ENCODE results near the gene THRA.
A peak's percentile ranks its signal among the peaks of the same experiment; 100 is the strongest.

THRA gene

DNA sequence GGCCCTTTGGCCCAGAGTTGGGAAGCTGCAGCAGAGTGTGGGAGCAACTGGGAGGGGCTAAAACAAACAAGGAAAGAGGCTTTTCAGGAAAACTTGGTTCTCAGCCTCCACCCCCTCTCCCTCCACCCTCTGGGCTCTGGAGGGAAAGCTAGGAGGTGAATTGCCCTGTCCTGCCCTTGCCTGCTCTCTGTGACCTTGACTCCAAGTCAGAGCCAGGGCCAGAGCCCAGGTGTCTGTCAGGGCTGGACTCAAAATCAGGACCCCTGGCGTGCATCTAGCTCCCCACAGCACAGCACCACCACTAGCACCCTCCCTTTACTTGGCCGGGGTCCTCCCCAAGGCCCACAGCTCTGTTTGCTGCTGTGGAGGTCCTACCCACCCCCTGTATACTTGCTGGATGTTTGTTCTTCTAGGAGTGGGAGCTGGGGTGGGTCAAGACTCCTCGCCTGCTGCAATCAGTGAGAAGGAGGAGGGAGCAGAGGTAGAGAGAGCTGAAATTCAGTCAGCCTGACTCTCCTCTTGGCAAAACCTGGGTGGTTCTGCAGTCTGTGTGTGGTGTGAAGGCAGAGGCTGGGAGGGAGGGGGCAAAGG lies 40.4 kb downstream of the THRA start:
- CTCF ChIA-PET = interaction anchor here (0.5 to 1.2 kb wide), 7 partner anchors 17 to 90 kb away, joined by 3 to 5 read pairs (median 3); no protein-coding TSS in a partner anchor

DNA sequence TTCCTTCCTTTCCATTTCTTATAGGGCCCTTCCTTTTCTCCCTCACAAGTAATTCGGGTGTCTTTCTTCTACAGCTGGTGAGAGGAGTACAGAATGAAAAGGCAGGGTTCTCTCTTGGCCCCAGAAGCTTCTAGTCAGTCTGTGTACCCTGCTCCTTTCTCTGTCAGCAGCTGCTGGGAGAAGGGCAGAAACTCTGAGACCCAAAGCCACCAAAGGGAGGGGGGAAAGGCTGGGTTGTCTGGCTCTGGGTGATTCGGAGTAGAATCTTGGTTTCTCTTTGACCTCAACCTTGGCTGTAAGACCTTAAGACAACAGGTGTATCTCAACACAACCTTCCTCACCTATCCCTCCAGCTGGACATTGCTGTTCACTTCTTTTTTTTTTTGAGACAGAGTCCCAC lies 40.9 kb downstream of the THRA start:
- DNase-seq (ENCODE audit: low spot score) = no peak
- ChIA-PET CTCF (interaction anchor here (0.6 to 1.2 kb wide), 5 partner anchors 16 to 90 kb away, joined by 3 read pairs; no protein-coding TSS in a partner anchor), POLR2A (ENCODE audit: low non-redundant PET) (no interaction called here)
- TF ChIP-seq, protein P1, sequence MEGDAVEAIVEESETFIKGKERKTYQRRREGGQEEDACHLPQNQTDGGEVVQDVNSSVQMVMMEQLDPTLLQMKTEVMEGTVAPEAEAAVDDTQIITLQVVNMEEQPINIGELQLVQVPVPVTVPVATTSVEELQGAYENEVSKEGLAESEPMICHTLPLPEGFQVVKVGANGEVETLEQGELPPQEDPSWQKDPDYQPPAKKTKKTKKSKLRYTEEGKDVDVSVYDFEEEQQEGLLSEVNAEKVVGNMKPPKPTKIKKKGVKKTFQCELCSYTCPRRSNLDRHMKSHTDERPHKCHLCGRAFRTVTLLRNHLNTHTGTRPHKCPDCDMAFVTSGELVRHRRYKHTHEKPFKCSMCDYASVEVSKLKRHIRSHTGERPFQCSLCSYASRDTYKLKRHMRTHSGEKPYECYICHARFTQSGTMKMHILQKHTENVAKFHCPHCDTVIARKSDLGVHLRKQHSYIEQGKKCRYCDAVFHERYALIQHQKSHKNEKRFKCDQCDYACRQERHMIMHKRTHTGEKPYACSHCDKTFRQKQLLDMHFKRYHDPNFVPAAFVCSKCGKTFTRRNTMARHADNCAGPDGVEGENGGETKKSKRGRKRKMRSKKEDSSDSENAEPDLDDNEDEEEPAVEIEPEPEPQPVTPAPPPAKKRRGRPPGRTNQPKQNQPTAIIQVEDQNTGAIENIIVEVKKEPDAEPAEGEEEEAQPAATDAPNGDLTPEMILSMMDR (conservative IDR thresholded peaks at IDR 0.05; ENCODE audit: low read depth) = no peak
- peak overlapping the region; percentile 98 for H3K27ac ChIP-seq

More for the DNA sequence above, 40.4 kb downstream of the THRA start:
- DNase-seq (ENCODE audit: low spot score) = no peak
- POLR2A ChIA-PET (ENCODE audit: low non-redundant PET) = no interaction called here
- H3K27ac ChIP-seq = peak overlapping the region; percentile 98
- TF ChIP-seq, protein P1 (conservative IDR thresholded peaks at IDR 0.05; ENCODE audit: low read depth) = no peak

DNA sequence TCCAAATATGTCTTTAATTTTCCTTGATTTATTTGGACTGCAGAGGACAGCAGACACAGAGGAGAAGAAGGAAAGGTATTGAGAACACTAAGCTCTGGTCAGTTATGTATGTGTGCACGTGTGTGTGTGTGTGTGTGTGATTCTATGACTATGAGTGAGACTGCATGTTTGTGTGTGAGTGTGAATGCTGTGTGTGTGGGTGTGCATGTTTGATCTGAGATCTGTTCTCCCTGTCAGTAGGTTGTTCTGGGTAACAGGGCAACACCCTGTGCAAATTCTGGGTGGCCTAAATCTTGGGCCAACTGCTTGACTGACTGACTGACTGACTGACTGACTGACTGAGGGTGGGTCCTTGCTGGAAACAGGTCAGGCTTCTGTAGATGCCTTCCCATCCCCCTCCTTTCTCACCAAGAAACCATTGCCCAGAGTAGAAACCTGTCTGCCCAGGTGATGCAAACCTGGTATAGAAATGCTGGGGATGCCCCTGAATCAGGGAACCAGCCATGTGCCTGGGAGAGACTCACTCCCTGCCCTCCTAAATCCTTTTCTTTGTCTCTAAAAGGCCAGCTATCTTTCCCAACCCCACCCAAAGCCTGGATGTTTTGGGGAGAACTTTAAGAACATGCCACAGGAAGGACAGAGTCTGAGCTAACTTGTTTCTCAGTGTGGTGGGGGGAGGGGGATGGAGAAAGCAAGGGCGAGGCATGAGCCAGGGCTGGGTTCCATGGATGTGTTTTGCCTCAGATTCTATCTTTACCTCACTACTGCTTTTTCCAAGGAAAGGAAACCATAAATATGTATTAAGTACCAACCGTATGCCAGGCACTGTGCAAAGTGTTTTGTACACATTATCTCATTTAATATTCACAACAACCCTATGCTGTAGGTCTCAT lies 42.1 kb downstream of the THRA start:
- ChIA-PET CTCF (no interaction called here), POLR2A (ENCODE audit: low non-redundant PET) (no interaction called here)
- no peak for DNase-seq (ENCODE audit: low spot score)
- peak overlapping the region; percentile 98 for H3K27ac ChIP-seq
- TF ChIP-seq, protein P1 (conservative IDR thresholded peaks at IDR 0.05; ENCODE audit: low read depth) = no peak

DNA sequence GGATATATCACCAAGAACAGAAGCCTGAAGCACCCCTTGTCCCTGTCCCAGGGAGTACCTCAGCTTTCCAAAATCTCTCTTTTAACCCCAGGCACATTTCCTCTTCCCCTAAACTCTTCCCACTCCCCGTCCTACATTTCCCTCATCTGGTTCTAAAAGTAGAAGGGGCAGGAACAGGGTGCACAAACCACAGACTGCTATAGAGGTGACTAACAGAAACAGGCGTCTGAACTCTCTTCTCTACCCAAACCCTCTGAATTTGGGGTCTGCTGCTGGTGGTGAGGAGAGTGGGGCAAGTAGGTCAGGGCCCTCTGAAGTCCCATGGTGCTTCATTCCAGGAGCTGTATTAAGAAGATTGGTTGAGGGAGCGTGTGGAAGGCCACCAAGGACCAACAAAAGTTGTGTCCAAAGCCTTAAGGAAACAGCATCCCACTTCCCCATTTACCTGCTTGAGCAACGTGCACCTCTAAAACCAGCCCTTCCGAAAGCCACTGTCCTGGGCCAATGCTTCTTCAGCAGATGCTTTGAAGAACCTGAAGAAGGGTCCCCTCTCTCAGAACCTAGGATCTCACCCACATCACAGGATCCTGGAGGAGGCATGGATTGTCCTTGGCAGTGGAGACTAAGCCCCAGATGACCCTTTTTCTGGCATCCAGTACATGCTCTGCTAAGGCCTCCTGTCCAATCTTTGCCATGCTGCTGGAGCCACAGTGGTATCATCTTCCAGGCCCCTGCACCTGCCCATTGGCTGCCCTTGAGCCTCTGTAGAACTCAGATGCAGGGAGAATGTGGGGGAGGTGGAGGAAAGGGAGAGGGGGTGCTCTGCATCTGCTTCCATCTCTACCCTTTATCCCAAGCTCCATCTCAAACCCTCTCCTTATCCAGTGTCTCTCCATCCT lies 43.3 kb downstream of the THRA start:
- DNase-seq (ENCODE audit: low spot score) = no peak
- TF ChIP-seq, protein P1 (conservative IDR thresholded peaks at IDR 0.05; ENCODE audit: low read depth) = no peak
- CTCF ChIA-PET = interaction anchor here (0.6 to 0.7 kb wide), 2 partner anchors 30 to 36 kb away, joined by 3 read pairs; no protein-coding TSS in a partner anchor
- POLR2A ChIA-PET (ENCODE audit: low non-redundant PET) = interaction anchor here (0.6 kb wide), 1 partner anchor 119 kb away, joined by 10 read pairs; no protein-coding TSS in a partner anchor
- peak overlapping the region; percentile 76 for H3K27ac ChIP-seq

DNA sequence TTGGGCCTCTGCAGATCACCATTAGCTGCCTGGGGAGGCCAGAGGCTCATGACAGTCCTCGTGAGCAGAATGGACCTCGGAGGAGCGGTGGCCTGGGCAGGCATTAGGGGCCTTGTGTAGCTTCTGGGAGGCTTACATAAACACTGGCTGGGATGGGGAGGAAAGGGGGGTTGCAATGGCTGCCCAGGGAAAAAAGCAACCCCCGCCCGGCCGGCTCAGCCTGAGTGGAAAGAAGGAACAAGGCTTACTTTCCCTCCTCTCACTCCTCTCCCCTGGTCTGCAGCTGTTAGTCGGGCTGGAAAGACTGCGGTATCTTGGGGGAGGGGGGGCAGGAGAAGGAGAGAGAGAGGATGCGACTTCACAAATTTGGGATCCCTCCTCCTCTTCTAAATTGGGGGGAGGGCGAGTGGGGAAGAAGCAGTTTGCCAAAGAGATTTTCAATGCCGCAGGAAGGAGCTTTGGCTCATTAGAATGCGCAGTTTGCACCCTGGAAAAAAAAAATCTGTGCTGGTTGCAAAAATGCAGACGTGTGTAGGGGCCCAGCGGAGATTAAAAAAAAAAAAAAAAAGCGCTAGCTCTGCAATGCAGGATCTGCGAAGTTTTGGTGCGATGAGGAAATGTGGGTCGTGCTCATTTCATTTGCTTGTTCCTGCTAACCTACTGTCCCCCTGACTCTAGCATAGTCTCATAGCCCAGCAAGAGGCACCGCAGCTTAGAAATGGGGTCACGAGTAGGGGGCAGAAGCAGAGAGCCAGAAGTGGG lies 44.2 kb downstream of the THRA start:
- ChIA-PET POLR2A (ENCODE audit: low non-redundant PET) (interaction anchor here (0.6 kb wide), 1 partner anchor 120 kb away, joined by 10 read pairs; no protein-coding TSS in a partner anchor), CTCF (interaction anchor here (0.6 kb wide), 1 partner anchor 37 kb away, joined by 3 read pairs; no protein-coding TSS in a partner anchor)
- TF ChIP-seq, protein P1 (conservative IDR thresholded peaks at IDR 0.05; ENCODE audit: low read depth) = no peak
- H3K27ac ChIP-seq = peak overlapping the region; percentile 76
- DNase-seq (ENCODE audit: low spot score) = no peak
